T-helper 22 cell (primary cell): ENCODE measurements around the gene UBE2L3.

Experiments
- DNase-seq: peaks from one replicate; pipeline ENCODE4 v3.0.0-alpha.2; 2020; ENCODE audit warnings: low read depth

The UBE2L3 gene

GRCh38 chr22:21646608-21647590, 79.4 kb downstream of the UBE2L3 start:
- DNase-seq: peak; percentile 60

- DNase-seq: no peak
Measured at GRCh38 chr22:21650280-21650679, 82.8 kb downstream of the UBE2L3 start.

GRCh38 chr22:21650823-21651520, 83.5 kb downstream of the UBE2L3 start:
- DNase-seq: no peak

GRCh38 chr22:21651521-21652009, 84.1 kb downstream of the UBE2L3 start:
- no peak for DNase-seq

- peak; percentile 73 for DNase-seq
Measured at GRCh38 chr22:21652010-21652546, 84.6 kb downstream of the UBE2L3 start.

- no peak for DNase-seq
Measured at GRCh38 chr22:21652547-21653545, 85.3 kb downstream of the UBE2L3 start.

- DNase-seq: no peak
Measured at GRCh38 chr22:21657020-21657359, 89.5 kb downstream of the UBE2L3 start.

GRCh38 chr22:21657360-21658032, 90.0 kb downstream of the UBE2L3 start:
- peak; percentile 77 for DNase-seq

- DNase-seq: no peak
Measured at GRCh38 chr22:21659864-21660525, 92.5 kb downstream of the UBE2L3 start.

GRCh38 chr22:21660904-21661303, 93.4 kb downstream of the UBE2L3 start:
- no peak for DNase-seq

- no peak for DNase-seq
Measured at GRCh38 chr22:21661991-21662390, 94.5 kb downstream of the UBE2L3 start.

- no peak for DNase-seq
Measured at GRCh38 chr22:21663738-21664137, 96.2 kb downstream of the UBE2L3 start.

GRCh38 chr22:21665047-21665851, 97.7 kb downstream of the UBE2L3 start:
- no peak for DNase-seq

GRCh38 chr22:21666786-21667185, 99.3 kb downstream of the UBE2L3 start:
- DNase-seq: no peak

GRCh38 chr22:21669026-21669425, 101.5 kb downstream of the UBE2L3 start:
- no peak for DNase-seq

GRCh38 chr22:21672107-21672629, 104.7 kb downstream of the UBE2L3 start:
- no peak for DNase-seq
